H1 (cell line): ENCODE measurements around the gene ACAD9. TPM values are rescaled to one million over a fixed set of nuclear protein-coding genes. Genes with fewer than 3 reads are reported as not detected.

ENCODE experiments used
- CTCF ChIA-PET: fragments of 300-600 bp; sonication (Branson Sonifier 250); formaldehyde crosslinking; loops from one replicate; lab custom pipeline; 2021; ENCODE audit not compliant: partially characterized antibody; lab: Charles Lee
- POLR2A ChIA-PET: fragments of 300-600 bp; sonication (Branson Sonifier 250); formaldehyde crosslinking; loops from one replicate; lab custom pipeline; 2021; ENCODE audit warnings: inconsistent platforms; ENCODE audit not compliant: partially characterized antibody; lab: Charles Lee
- DNase-seq, 2 experiments: peaks; one replicate each; pipeline versions ENCODE4 v3.0.0 to v3.0.0-alpha.2; 2010 to 2022; ENCODE audit warnings: low spot score in 2 of 2, low read depth in 1 of 2, mixed read lengths in 1 of 2
- FAIRE-seq: peaks from 2 replicates; lab custom pipeline; 2011; peaks lifted over from hg19 to GRCh38; lab: Jason Lieb, UNC
- H2AFZ ChIP-seq: 2 replicates; pipeline ENCODE4 v1.8.1; 2012; ENCODE audit warnings: low read length, inconsistent platforms
- H2AK5ac ChIP-seq: 2 replicates; pipeline ENCODE4 v1.6.1; 2013; ENCODE audit warnings: low read depth, low read length
- H2BK120ac ChIP-seq: replicated peaks from 2 replicates; pipeline ENCODE3; 2013; ENCODE audit warnings: low read depth, low read length, inconsistent platforms
- H2BK12ac ChIP-seq: 2 replicates; pipeline ENCODE4 v1.6.1; 2013; ENCODE audit warnings: low read depth, low read length
- H2BK15ac ChIP-seq: 2 replicates; pipeline ENCODE4 v1.6.1; 2013; ENCODE audit warnings: low read length
- H2BK20ac ChIP-seq: 2 replicates; pipeline ENCODE4 v1.6.1; 2013; ENCODE audit warnings: low read length
- H2BK5ac ChIP-seq: 2 replicates; pipeline ENCODE4 v1.6.1; 2013; ENCODE audit warnings: low read depth, low read length
- H3K14ac ChIP-seq: 2 replicates; pipeline ENCODE4 v1.6.1; 2013; ENCODE audit warnings: inconsistent platforms; ENCODE audit not compliant: insufficient read length
- H3K18ac ChIP-seq: 2 replicates; pipeline ENCODE4 v1.6.1; 2013; ENCODE audit warnings: low read length; ENCODE audit errors: extremely low read depth
- H3K23ac ChIP-seq: 2 replicates; pipeline ENCODE4 v1.6.1; 2013; ENCODE audit warnings: inconsistent platforms; ENCODE audit not compliant: insufficient read length
- H3K23me2 ChIP-seq: 2 replicates; pipeline ENCODE4 v1.6.1; 2013; ENCODE audit warnings: low read depth, low read length
- H3K27ac ChIP-seq: 2 replicates; pipeline ENCODE4 v1.6.1; 2011; ENCODE audit warnings: low read depth, low read length, inconsistent platforms
- H3K27me3 ChIP-seq, 4 experiments: replicated peaks in 1 of 4; 1 replicate in 1 of 4; 2 replicates in 3 of 4; pipeline versions ENCODE4 v1.6.1 to v1.8.1; 2011 to 2013; ENCODE audit warnings: low read length in 3 of 4, mild to moderate bottlenecking in 3 of 4, inconsistent platforms in 2 of 4, mixed read lengths in 2 of 4, moderate library complexity in 1 of 4; ENCODE audit not compliant: control insufficient read depth in 3 of 4, insufficient read depth in 3 of 4; ENCODE audit errors: extremely low read depth in 1 of 4
- H3K36me3 ChIP-seq, 4 experiments: 2 replicates each; pipeline versions ENCODE4 v1.6.1 to v1.8.1; 2011 to 2013; ENCODE audit warnings: mild to moderate bottlenecking in 4 of 4, low read length in 3 of 4, moderate library complexity in 2 of 4, control low read depth in 1 of 4, inconsistent platforms in 1 of 4; ENCODE audit not compliant: insufficient read depth in 4 of 4, control insufficient read depth in 2 of 4
- H3K4ac ChIP-seq: replicated peaks from 2 replicates; pipeline ENCODE3; 2013; ENCODE audit warnings: low read length, low read depth, mixed read lengths, inconsistent platforms; ENCODE audit not compliant: insufficient read length
- H3K4me1 ChIP-seq, 4 experiments: replicated peaks in 1 of 4; 1 replicate in 1 of 4; 2 replicates in 3 of 4; pipeline versions ENCODE4 v1.6.1 to v1.8.1; 2011 to 2013; ENCODE audit warnings: low read length in 3 of 4, inconsistent platforms in 2 of 4, mixed read lengths in 1 of 4; ENCODE audit not compliant: insufficient read depth in 4 of 4, control insufficient read depth in 3 of 4
- H3K4me2 ChIP-seq, 2 experiments: 2 replicates each; pipeline versions ENCODE4 v1.6.1 to v1.8.1; 2011 to 2013; ENCODE audit warnings: low read depth in 2 of 2, low read length in 2 of 2, control low read depth in 1 of 2, inconsistent platforms in 1 of 2, mild to moderate bottlenecking in 1 of 2; ENCODE audit not compliant: insufficient read depth in 1 of 2
- H3K4me3 ChIP-seq, 4 experiments: fragments of 200-600, 300-600 bp in 1 of 4; sonication (generic), shearing (Covaris generic), sonication (Bioruptor Twin) in 1 of 4; 2 replicates each; pipeline versions ENCODE4 v1.5.1 to v1.8.1; 2011 to 2016; ENCODE audit warnings: low read length in 4 of 4, low read depth in 3 of 4, control low read depth in 2 of 4, inconsistent platforms in 2 of 4, mild to moderate bottlenecking in 2 of 4, mixed read lengths in 1 of 4, moderate library complexity in 1 of 4; ENCODE audit not compliant: insufficient read depth in 2 of 4; ENCODE audit errors: extremely low read depth in 1 of 4
- H3K56ac ChIP-seq: replicated peaks from 2 replicates; pipeline ENCODE3; 2013; ENCODE audit warnings: low read depth, mild to moderate bottlenecking, mixed read lengths, low read length, inconsistent platforms; ENCODE audit not compliant: insufficient read length
- H3K79me1 ChIP-seq: 2 replicates; pipeline ENCODE4 v1.6.1; 2013; ENCODE audit warnings: low read depth, low read length, control low read depth
- H3K79me2 ChIP-seq, 2 experiments: 2 replicates each; pipeline versions ENCODE4 v1.6.1 to v1.8.1; 2012 to 2013; ENCODE audit warnings: low read length in 2 of 2, mild to moderate bottlenecking in 2 of 2, inconsistent platforms in 1 of 2; ENCODE audit not compliant: insufficient read depth in 2 of 2, control insufficient read depth in 1 of 2
- H3K9ac ChIP-seq, 4 experiments: replicated peaks in 1 of 4; 1 replicate in 1 of 4; 2 replicates in 3 of 4; pipeline versions ENCODE4 v1.6.1 to v1.8.1; 2011 to 2013; ENCODE audit warnings: low read depth in 3 of 4, low read length in 3 of 4, control low read depth in 2 of 4, mild to moderate bottlenecking in 2 of 4, moderate library complexity in 2 of 4, inconsistent platforms in 1 of 4; ENCODE audit errors: extremely low read depth in 1 of 4
- H3K9me3 ChIP-seq, 2 experiments: 2 replicates each; pipeline versions ENCODE4 v1.6.1 to v1.8.1; 2012 to 2013; ENCODE audit warnings: mild to moderate bottlenecking in 2 of 2, moderate library complexity in 2 of 2, control low read depth in 1 of 2, inconsistent platforms in 1 of 2, low read depth in 1 of 2, low read length in 1 of 2, mixed read lengths in 1 of 2; ENCODE audit not compliant: insufficient read depth in 2 of 2
- H4K20me1 ChIP-seq, 2 experiments: replicated peaks in 1 of 2; 2 replicates each; pipeline versions ENCODE3 to v1.8.1; 2011 to 2013; ENCODE audit warnings: inconsistent platforms in 2 of 2, low read length in 2 of 2, mild to moderate bottlenecking in 1 of 2; ENCODE audit not compliant: insufficient read depth in 2 of 2, control insufficient read depth in 1 of 2
- H4K5ac ChIP-seq: 2 replicates; pipeline ENCODE4 v1.6.1; 2013; ENCODE audit warnings: low read length, low read depth, mixed read lengths, inconsistent platforms; ENCODE audit not compliant: insufficient read length
- H4K8ac ChIP-seq: 2 replicates; pipeline ENCODE4 v1.8.0; 2013; ENCODE audit warnings: mild to moderate bottlenecking, moderate library complexity, low read length, inconsistent platforms; ENCODE audit not compliant: insufficient read depth; ENCODE audit errors: extremely low read depth
- H4K91ac ChIP-seq: replicated peaks from 2 replicates; pipeline ENCODE3; 2013; ENCODE audit warnings: low read length, mixed read lengths, inconsistent platforms; ENCODE audit not compliant: insufficient read length
- KDM4A ChIP-seq: IDR thresholded peaks from one replicate; pipeline ENCODE4 v1.7.1; 2012; ENCODE audit warnings: low read depth, mild to moderate bottlenecking, moderate library complexity, low read length, inconsistent platforms; ENCODE audit not compliant: severe bottlenecking
- WGBS, 2 experiments: shearing (Covaris generic) in 1 of 2; methylation state at CpG; one replicate each; pipeline versions ENCODE4 v1.1.6 to v1.1.7; 2013 to 2015; ENCODE audit warnings: low lambda C conversion rate in 2 of 2, mixed read lengths in 2 of 2, inconsistent platforms in 1 of 2, low coverage in 1 of 2, missing lambda C conversion rate in 1 of 2; ENCODE audit not compliant: insufficient replicate concordance in 2 of 2, insufficient coverage in 1 of 2, insufficient read length in 1 of 2; ENCODE audit errors: extremely low coverage in 1 of 2, missing lambda C conversion rate in 1 of 2; 5-methylcytosine and 5-hydroxymethylcytosine counted together
- polyA plus RNA-seq, 7 experiments: library from polyadenylated mRNA; depleted of rRNA in 3 of 7; stranded (reverse) in 5 of 7; unstranded in 2 of 7; fragments of >200 nt in 5 of 7; fragments of 200-250 nt in 2 of 7; gene quantifications; 1 replicate in 5 of 7; 2 replicates in 1 of 7; 4 replicates in 1 of 7; pipeline versions ENCODE4 v1.2.1 to v1.2.3, GENCODE V29; 2011 to 2013; ENCODE audit warnings: missing spikeins in 2 of 7, mixed read lengths in 2 of 7
- total RNA-seq: library from RNA; stranded (reverse); fragmentation: NEBNext Ultra II Directional; extraction: Animal tissue kit (Norgen Biotek cat#: 25700); gene quantifications from 2 replicates; pipeline ENCODE4 v1.2.1, GENCODE V29; 2021

ACAD9 gene
- total and polyA plus RNA-seq, 2 of the 8 experiments (the other 6 are each of a cell fraction or from before 2014, with no cell fraction given), result 27.5 to 28.9 TPM

DNA sequence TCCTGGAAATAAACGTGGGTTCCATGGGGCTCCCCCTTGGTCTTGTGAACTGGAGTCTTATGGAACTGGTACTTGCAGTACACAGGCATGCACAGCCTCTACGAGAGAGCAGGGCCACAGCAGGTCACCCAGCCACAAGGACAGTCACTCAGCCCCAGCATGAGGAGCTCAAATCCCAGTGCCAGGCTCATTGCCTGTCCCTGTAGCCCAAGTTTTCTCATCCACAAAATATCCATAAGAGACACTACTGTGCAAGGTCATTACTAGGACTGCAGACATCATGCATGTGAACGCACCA lies 66.4 kb downstream of the ACAD9 start:
- H3K9me3 ChIP-seq, result no peaks in the 10 kb centered on the region; a peak in 1 of 4 replicates
- H4K20me1 ChIP-seq, result no peaks in the 10 kb centered on the region
- H4K91ac ChIP-seq, result no peak overlapping the region
- WGBS, 2 experiments, result 90% methylated on average over 3 of the region's 3 CpGs; no CpG with 5 or more reads in 1 of the 2 experiments
- H3K56ac ChIP-seq, result no peak overlapping the region
- H2BK5ac ChIP-seq, result no peak overlapping the region
- H3K4me2 ChIP-seq, result no peak overlapping the region
- no peak overlapping the region for H3K4ac ChIP-seq
- no peaks in the 10 kb centered on the region for H3K27me3 ChIP-seq
- no peak overlapping the region for H2AFZ ChIP-seq
- H3K14ac ChIP-seq, result no peak overlapping the region
- H4K5ac ChIP-seq, result no peak overlapping the region
- H2BK20ac ChIP-seq, result no peak overlapping the region
- no peak overlapping the region for H3K18ac ChIP-seq
- H2BK120ac ChIP-seq, result no peak overlapping the region
- H3K4me3 ChIP-seq, result no peak overlapping the region
- ChIA-PET CTCF (interaction anchor here (0.6 kb wide), 1 partner anchor 227 kb away, joined by 3 read pairs; no protein-coding TSS in a partner anchor), POLR2A (no interaction called here)
- no peak overlapping the region for H3K9ac ChIP-seq
- no peaks in the 10 kb centered on the region for H3K4me1 ChIP-seq
- no peaks in the 10 kb centered on the region for H3K36me3 ChIP-seq
- H3K27ac ChIP-seq, result no peak overlapping the region
- FAIRE-seq (no peak), DNase-seq (peak in 1 of 2 experiments; percentile 23)
- no peak overlapping the region for H2BK12ac ChIP-seq
- no peak overlapping the region for H4K8ac ChIP-seq
- no peaks in the 10 kb centered on the region for H3K79me1 ChIP-seq
- no peaks in the 10 kb centered on the region for H3K79me2 ChIP-seq
- no peak overlapping the region for H3K23ac ChIP-seq
- H3K23me2 ChIP-seq, result no peaks in the 10 kb centered on the region
- H2BK15ac ChIP-seq, result no peak overlapping the region
- no peak overlapping the region for H2AK5ac ChIP-seq
- TF ChIP-seq KDM4A, result no peak
